ENCODE measurements around the gene C3.

The C3 gene

GRCh38 chr19:6731822-6732221, 11.4 kb upstream of the C3 start:
- no peak for DNase-seq

GRCh38 chr19:6730941-6731670, 10.7 kb upstream of the C3 start:
- no peak for DNase-seq

DNA sequence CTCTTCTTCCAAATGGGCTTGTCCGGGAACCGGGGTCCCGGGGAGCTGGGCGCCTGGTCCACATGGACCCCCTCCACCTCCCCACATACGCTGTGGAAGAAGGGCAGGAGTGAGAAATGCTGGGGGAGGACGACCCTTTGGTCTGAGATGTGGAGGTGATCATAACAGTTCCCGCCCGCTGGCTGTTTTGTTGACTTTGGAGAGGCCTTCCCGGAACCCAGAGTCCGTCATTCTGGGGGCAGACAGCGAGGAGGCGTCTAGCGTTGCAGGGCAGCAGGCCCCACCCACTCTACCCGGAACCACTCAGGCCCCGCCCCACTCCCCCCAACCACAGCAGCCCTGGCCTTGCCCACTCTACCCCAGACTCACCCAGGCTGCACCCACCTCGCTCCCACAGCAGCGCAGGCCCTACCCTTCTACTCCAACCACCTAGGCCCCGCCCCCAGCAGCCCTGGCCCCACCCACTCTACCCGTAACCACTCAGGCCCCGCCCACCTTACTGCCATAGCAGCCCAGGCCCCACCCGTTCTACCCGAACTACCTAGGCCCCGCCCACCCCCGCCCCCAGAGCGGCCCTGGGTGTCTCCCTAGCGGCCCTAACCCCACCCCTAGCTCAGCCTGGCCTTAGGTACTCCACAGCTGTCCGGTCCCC, 9.8 kb upstream of the C3 start:
- peak in 39 of 56 donors; percentile 13 to 70 (median 40) for DNase-seq

GRCh38 chr19:6729573-6730152, 9.2 kb upstream of the C3 start:
- DNase-seq, result no peak

DNA sequence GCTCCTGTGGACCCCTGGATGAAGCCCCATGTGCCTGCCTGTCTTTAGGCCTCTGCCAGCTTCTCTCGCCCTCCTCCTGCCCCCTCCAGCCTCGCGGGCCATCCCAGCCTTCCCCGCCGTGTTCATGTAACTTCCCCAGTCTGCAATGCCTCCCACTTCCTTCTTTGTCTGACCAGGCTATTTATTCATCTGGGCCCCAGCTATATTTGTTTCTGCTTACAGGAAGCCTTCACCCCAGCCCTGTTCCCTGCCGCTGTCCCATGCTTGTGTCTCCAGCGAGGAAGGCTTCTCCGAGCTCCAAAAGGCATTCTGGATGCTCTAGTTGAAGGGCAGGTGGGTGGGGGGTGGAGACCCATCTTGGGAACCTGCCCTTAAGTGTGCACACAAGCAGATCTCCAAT, 7.9 kb upstream of the C3 start:
- peak in 9 of 56 donors; percentile 8 to 37 (median 25) for DNase-seq

DNA sequence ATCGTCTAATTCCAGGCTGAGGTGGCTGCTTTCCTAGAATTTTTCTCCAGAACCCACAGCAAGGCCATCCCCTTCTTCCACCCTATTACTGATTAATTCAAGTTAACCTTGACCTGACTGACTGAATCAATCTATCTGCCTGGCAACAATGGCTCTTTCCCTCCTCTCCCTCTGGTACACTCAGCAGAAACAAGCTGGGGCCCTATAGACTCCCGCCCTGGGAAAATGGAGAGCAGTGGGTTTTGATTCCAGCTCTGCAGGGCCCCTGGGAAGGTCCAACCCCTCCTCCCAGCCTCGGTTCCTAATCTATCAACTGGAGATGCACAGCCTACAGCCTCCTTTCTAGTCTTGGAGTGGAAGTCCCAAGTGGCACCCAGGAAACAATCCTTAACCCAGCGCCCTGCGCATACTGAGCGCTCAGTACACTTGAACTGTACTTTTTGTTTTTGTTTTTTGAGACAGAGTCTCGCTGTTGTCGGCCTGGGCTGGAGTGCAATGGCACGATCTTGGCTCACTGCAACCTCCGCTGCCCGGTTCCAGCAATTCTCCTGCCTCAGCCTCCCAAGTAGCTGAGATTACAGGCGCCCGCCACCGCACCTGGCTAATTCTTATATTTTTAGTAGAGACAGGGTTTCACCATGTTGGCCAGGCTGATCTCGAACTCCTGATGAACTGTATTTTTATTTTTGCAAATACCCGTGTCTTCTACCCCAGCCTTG, 5.2 kb upstream of the C3 start:
- no peak for DNase-seq

- no peak for DNase-seq
Observed at GRCh38 chr19:6724631-6725492, 4.4 kb upstream of the C3 start.

DNA sequence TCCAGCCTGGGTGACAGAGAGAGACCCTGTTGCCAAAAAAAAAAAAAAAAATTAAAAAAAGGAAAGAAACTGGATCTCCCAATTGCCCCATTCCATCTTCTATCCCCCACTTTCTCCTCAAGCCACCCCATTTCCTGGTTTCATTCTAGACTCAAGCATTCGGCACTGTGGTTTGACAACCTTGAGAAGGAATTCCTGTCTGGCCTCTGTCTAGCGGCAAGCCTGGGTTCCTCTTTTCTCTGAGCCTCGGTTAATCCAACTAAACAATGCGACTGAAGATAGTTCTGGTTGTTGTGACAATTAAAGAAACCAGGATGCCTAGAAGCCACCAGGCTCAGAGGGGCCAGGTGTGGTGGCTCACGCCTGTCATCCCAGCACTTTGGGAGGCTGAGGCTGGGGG, 3.3 kb upstream of the C3 start:
- peak in 1 of 56 donors; percentile 15 for DNase-seq

DNA sequence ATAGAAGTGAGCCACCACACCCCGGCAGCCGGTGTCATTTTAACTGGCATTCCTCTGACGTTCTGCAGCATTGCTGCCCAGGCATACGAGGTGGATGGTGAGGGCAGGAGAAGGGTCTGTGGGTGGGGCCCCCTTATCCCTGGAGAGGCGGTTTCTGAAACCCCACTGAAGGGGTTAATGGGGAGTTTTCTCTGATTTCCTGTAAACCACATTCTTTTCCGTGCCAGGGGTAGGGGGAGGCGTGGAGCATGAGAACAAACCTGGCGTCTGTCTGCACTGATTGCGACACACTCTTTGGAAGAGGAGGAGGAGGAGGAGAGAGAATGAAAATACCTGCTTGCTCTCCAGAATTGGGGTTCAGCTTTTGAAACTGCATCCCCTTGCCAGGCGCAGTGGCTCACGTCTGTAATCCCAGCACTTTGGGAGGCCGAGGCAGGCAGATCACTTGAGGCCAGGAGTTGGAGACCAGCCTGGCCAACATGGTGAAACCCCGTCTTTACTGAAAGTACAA, 2.7 kb upstream of the C3 start:
- peak in 12 of 56 donors; percentile 5 to 34 (median 15) for DNase-seq

GRCh38 chr19:6721773-6722172, 1.3 kb upstream of the C3 start:
- no peak for DNase-seq

- no peak for DNase-seq
Observed at GRCh38 chr19:6721138-6721474, 656 bp upstream of the C3 start.

GRCh38 chr19:6719992-6720368, 470 bp downstream of the C3 start:
- DNase-seq, result no peak

- peak in 1 of 56 donors; percentile 30 for DNase-seq
Observed at GRCh38 chr19:6719540-6719861, 949 bp downstream of the C3 start.

DNA sequence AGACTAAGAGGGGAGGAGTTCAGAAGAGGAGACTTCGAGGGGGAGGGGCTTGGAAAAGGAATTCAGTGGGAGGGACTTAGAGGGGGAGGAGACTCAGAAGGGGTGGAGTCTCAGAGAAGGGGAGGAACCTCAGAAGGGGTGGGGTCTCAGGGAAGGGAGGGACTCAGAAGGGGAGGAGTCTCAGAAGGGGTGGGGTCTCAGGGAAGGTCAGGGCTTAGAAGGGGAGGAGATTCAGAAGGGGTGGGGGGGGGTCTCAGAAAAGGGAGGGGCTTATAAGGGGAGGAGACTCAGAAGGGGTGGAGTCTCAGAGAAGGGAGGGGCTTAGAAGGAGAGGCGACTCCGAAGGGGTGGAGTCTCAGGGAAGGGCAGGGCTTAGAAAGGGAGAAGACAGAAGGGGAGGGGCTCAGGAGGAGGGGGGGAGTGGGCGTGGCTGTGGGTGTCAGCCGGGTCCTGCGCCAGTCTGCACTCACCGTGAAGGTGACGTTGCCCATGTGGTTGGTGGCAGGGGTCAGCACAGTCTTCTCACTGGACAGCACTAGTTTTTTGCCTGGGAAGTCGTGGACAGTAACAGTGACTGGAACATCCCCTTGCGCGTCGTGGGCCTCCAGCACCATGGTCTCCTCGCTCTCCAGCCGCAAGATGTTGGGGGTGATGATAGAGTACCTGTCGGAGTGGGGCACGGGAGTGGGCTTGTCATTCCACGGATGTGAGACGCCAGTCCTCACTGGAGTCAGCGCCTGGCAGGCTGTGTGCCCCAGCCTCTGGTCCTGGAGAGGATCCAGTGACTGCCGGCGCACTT, 1.5 kb downstream of the C3 start:
- peak in 25 of 56 donors; percentile 6 to 68 (median 24) for DNase-seq

DNA sequence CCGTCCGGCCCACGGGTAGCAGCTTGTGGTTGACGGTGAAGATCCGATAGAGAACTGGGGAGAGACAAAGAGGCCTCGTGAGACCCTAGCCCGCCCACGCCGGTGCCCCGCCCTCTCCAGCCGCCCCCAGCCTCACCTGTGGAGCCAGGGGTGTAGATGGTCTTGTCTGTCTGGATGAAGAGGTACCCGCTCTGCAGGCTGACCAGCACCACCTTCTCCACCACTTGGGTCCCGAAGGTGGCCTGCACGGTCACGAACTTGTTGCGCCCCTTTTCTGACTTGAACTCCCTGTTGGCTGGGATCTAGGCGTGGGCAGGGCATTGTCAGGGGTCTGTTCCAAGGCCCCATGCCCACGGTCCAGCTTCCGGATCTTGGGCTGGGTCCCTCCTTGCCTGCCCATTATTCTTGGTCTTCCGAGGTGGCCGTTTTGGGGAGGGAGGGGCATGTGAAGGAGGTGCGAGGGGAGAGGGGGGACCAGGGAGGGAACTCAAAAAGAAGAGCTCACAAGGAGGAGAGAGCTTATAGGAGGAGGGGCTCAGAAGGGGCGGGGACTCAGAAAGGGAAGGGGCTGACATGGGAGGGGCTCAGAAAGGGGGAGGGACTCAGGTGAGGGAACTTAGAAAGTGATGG, 2.2 kb downstream of the C3 start:
- DNase-seq, result no peak

DNA sequence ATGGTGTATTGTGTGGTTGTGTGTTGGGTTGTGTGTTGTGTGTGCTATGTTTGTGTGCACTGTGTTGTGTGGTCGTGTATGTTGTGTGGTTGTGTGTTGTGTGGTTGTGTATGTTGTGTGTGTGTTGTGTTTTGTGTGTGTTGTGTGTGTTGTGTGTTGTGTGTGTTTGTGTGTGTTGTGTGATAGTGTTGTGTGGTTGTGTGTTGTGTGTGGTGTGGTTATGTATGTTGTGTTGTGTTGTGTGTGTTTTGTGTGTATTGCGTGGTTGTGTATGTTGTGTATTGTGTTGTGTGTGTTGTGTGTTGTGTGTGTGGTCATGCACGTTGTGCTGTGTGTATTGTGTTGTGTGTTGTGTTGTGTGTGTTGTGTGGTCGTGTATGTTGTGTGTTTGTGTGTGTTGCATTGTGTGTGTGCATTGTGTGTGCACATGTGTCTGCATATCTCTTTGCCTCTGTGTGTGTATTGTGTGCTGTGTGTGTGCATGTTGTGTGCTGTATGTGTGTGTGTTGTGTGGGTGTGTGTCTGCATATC, 2.9 kb downstream of the C3 start:
- no peak for DNase-seq

GRCh38 chr19:6717036-6717435, 3.4 kb downstream of the C3 start:
- no peak for DNase-seq

DNA sequence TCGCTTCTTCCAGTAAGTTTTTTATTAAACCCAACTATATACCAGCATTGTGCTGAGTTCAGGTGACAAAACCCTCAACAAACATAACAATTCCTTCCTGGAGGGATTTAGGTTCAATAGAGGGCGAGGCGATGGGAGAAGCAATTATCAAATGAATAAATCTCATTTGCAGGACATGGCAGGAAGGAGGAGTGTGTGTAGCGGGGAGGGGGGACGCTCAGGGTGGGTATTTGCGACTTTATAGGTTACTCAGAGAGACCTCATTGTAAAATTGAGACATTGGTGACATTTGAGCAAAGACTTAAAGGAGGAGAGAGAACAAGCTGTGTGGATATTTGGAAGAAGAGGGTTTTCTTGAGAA, 3.9 kb downstream of the C3 start:
- no peak for DNase-seq

DNA sequence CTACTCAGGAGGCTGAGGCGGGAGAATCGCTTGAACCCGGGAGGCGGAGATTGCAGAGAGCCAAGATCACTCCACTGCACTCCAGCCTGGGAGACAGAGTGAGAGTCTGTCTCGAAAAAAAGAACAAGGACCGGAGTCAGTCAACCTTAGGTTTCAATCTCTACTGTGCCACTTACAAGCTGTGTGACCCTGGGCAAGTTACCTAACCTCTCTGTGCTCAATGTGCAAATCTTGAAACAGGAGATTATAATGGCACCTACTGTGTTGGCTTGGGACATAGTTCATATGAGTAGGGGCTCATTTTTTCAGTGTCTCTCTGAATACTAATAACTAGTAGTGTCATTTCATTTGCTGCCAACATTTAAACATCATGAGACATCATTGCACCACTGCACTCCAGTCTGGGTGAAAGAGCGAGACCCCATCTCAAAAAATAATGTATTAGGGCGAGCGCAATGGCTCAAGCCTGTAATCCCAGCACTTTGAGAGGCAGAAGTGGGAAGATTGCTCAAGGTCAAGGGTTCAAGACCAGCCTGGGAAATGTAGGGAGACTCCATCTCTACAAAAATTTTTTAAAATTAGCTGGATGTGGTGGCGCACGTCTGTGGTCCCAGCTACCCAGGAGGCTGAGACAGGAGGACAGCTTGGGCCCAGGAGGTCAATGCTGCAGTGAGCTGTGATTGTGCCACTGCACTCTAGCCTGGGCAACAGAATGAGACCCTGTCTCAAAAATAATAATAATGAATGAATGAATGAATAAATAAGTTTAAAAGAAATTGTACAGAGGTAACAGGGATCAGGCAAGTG, 5.5 kb downstream of the C3 start:
- no peak for DNase-seq

Measured in nucleus accumbens (tissue), 56 donors.